SK-N-SH treated with all-trans-retinoic acid at 6 μM for 48 hours (cell line): ENCODE results near the gene TMEM232.

ENCODE experiments used
- ATAC-seq: fragments of 200-7000 bp; cut with Tn5 transposase; 3 replicates; pipeline ENCODE4 v1.9.1; 2020; ENCODE audit warnings: mild to moderate bottlenecking, moderate library complexity
- ARNTL ChIP-seq: fragments of 450-650 bp; formaldehyde crosslinking; IDR thresholded peaks from 2 replicates; pipeline ENCODE4 v1.5.0; 2020; ENCODE audit warnings: low read depth, mild to moderate bottlenecking, moderate library complexity, borderline replicate concordance
- BACH2 ChIP-seq: fragments of 250-450 bp; sonication (Bioruptor Pico); IDR thresholded peaks from 2 replicates; pipeline ENCODE4 v1.9.0; 2021; ENCODE audit warnings: mild to moderate bottlenecking, borderline replicate concordance
- CREB5 ChIP-seq: fragments of 250-450 bp; sonication (Bioruptor Pico); IDR thresholded peaks from 2 replicates; pipeline ENCODE4 v1.5.1; 2020; ENCODE audit warnings: low read depth, mild to moderate bottlenecking, moderate library complexity
- ESRRG ChIP-seq: fragments of 250-450 bp; sonication (Bioruptor Pico); IDR thresholded peaks from 2 replicates; pipeline ENCODE4 v1.6.1; 2021; ENCODE audit warnings: mild to moderate bottlenecking
- ISL1 ChIP-seq: fragments of 250-450 bp; sonication (Bioruptor Pico); IDR thresholded peaks from 2 replicates; pipeline ENCODE4 v2.1.2; 2022; ENCODE audit warnings: mild to moderate bottlenecking, moderate library complexity
- OSR1 ChIP-seq: fragments of 250-450 bp; sonication (Bioruptor Pico); IDR thresholded peaks from 2 replicates; pipeline ENCODE4 v1.8.0; 2022; ENCODE audit warnings: moderate library complexity, mild to moderate bottlenecking, inconsistent platforms
- TCF4 ChIP-seq: fragments of 250-450 bp; sonication (Bioruptor Pico); IDR thresholded peaks from 2 replicates; pipeline ENCODE4 v1.8.0; 2021; ENCODE audit warnings: mild to moderate bottlenecking, moderate library complexity, borderline replicate concordance
- ZFP3 ChIP-seq: fragments of 250-450 bp; sonication (Bioruptor Pico); IDR thresholded peaks from 2 replicates; pipeline ENCODE4 v1.5.0; 2020; ENCODE audit warnings: mild to moderate bottlenecking, moderate library complexity
- ZNF565 ChIP-seq: fragments of 450-650 bp; formaldehyde crosslinking; conservative IDR thresholded peaks from 2 replicates; pipeline ENCODE4 v1.5.0; 2020; ENCODE audit warnings: low read depth, mild to moderate bottlenecking, moderate library complexity
- ZNF70 ChIP-seq: fragments of 450-650 bp; formaldehyde crosslinking; IDR thresholded peaks from 2 replicates; pipeline ENCODE4 v1.5.0; 2020; ENCODE audit warnings: mild to moderate bottlenecking, moderate library complexity
- TF ChIP-seq, protein P1 (sequence below): fragments of 250-450 bp; sonication (Bioruptor Pico); IDR thresholded peaks from 2 replicates; pipeline ENCODE4 v1.8.0; 2021; ENCODE audit warnings: low read depth, mild to moderate bottlenecking, moderate library complexity, borderline replicate concordance
- TF ChIP-seq, protein P2 (sequence below): fragments of 250-450 bp; sonication (Bioruptor Pico); IDR thresholded peaks from 2 replicates; pipeline ENCODE4 v1.8.0; 2020; ENCODE audit warnings: mild to moderate bottlenecking, moderate library complexity, borderline replicate concordance
- TF ChIP-seq, protein P3 (sequence below): fragments of 250-450 bp; sonication (Bioruptor Pico); IDR thresholded peaks from 2 replicates; pipeline ENCODE4 v1.5.0; 2020; ENCODE audit warnings: mild to moderate bottlenecking, moderate library complexity

TMEM232 gene

GRCh38 chr5:110630350-110630749, 96.1 kb downstream of the TMEM232 start (continued):
- TF ChIP-seq, protein P1, sequence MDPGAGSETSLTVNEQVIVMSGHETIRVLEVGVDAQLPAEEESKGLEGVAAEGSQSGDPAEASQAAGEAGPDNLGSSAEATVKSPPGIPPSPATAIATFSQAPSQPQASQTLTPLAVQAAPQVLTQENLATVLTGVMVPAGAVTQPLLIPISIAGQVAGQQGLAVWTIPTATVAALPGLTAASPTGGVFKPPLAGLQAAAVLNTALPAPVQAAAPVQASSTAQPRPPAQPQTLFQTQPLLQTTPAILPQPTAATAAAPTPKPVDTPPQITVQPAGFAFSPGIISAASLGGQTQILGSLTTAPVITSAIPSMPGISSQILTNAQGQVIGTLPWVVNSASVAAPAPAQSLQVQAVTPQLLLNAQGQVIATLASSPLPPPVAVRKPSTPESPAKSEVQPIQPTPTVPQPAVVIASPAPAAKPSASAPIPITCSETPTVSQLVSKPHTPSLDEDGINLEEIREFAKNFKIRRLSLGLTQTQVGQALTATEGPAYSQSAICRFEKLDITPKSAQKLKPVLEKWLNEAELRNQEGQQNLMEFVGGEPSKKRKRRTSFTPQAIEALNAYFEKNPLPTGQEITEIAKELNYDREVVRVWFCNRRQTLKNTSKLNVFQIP (CRISPR knock-in tag) = no peak
- TF ChIP-seq, protein P2, sequence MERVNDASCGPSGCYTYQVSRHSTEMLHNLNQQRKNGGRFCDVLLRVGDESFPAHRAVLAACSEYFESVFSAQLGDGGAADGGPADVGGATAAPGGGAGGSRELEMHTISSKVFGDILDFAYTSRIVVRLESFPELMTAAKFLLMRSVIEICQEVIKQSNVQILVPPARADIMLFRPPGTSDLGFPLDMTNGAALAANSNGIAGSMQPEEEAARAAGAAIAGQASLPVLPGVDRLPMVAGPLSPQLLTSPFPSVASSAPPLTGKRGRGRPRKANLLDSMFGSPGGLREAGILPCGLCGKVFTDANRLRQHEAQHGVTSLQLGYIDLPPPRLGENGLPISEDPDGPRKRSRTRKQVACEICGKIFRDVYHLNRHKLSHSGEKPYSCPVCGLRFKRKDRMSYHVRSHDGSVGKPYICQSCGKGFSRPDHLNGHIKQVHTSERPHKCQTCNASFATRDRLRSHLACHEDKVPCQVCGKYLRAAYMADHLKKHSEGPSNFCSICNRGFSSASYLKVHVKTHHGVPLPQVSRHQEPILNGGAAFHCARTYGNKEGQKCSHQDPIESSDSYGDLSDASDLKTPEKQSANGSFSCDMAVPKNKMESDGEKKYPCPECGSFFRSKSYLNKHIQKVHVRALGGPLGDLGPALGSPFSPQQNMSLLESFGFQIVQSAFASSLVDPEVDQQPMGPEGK (CRISPR knock-in tag) = no peak
- TF ChIP-seq ARNTL (CRISPR knock-in tag) = no peak

- ATAC-seq = peak; percentile 56
- no peak for TF ChIP-seq BACH2 (CRISPR knock-in tag)
- TF ChIP-seq ISL1 (CRISPR knock-in tag) = 0 out of 2 replicates have a peak, but pooled peaks have one; percentile 11
- TF ChIP-seq TCF4 = 0 out of 2 replicates have a peak, but pooled peaks have one; percentile 50
- TF ChIP-seq, protein P3, sequence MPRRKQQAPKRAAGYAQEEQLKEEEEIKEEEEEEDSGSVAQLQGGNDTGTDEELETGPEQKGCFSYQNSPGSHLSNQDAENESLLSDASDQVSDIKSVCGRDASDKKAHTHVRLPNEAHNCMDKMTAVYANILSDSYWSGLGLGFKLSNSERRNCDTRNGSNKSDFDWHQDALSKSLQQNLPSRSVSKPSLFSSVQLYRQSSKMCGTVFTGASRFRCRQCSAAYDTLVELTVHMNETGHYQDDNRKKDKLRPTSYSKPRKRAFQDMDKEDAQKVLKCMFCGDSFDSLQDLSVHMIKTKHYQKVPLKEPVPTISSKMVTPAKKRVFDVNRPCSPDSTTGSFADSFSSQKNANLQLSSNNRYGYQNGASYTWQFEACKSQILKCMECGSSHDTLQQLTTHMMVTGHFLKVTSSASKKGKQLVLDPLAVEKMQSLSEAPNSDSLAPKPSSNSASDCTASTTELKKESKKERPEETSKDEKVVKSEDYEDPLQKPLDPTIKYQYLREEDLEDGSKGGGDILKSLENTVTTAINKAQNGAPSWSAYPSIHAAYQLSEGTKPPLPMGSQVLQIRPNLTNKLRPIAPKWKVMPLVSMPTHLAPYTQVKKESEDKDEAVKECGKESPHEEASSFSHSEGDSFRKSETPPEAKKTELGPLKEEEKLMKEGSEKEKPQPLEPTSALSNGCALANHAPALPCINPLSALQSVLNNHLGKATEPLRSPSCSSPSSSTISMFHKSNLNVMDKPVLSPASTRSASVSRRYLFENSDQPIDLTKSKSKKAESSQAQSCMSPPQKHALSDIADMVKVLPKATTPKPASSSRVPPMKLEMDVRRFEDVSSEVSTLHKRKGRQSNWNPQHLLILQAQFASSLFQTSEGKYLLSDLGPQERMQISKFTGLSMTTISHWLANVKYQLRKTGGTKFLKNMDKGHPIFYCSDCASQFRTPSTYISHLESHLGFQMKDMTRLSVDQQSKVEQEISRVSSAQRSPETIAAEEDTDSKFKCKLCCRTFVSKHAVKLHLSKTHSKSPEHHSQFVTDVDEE (CRISPR knock-in tag) = no peak
Observed at GRCh38 chr5:110625376-110625999, 101.0 kb downstream of the TMEM232 start.

DNA sequence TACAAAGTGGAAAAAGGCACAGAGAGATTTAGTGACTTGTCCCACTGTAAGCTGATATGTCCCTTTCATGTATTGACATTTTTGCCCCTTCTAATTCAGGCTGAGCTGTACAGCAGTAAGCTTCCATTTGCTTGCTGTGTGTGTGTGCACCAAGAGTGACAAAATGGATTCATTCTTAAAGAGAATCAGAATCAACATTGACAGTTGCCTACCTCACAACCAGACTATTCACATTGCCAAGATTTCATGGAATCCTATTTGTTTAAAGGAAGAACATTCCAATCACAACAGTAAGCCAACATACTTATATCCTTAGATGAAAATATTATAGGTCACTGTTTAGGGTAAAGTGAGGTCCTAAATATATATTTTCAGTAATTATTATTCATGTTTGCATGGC, 102.6 kb downstream of the TMEM232 start:
- peak; percentile 80 for ATAC-seq
- TF ChIP-seq, protein P1 (CRISPR knock-in tag) = no peak
- TF ChIP-seq ZFP3 (CRISPR knock-in tag) (no peak), CREB5 (CRISPR knock-in tag) (no peak), BACH2 (CRISPR knock-in tag) (no peak), ESRRG (CRISPR knock-in tag) (no peak), ZNF70 (CRISPR knock-in tag) (no peak), ZNF565 (CRISPR knock-in tag) (no peak), OSR1 (CRISPR knock-in tag) (no peak), ARNTL (CRISPR knock-in tag) (no peak)
- TF ChIP-seq, protein P3 (CRISPR knock-in tag) = no peak
- TF ChIP-seq, protein P2 (CRISPR knock-in tag) = no peak
- TF ChIP-seq, all 23 proteins: peak for 0
